Keratinocyte (primary cell): ENCODE data around the gene AGAP1. TPM values are rescaled to one million over a fixed set of nuclear protein-coding genes. Genes with fewer than 3 reads are reported as not detected.

ENCODE experiments used
- DNase-seq: peaks from one replicate; pipeline ENCODE4 v3.0.0-alpha.2; 2011; ENCODE audit warnings: low read depth, missing footprints, low spot score
- FAIRE-seq: peaks from 2 replicates; lab custom pipeline; 2011; peaks lifted over from hg19 to GRCh38; lab: Jason Lieb, UNC
- H2AFZ ChIP-seq: 2 replicates; pipeline ENCODE4 v1.6.0; 2012; ENCODE audit warnings: low read length, control low read depth, inconsistent platforms; ENCODE audit not compliant: control insufficient read depth
- H3K27ac ChIP-seq: 2 replicates; pipeline ENCODE4 v1.5.1; 2011; ENCODE audit warnings: low read length; ENCODE audit not compliant: control insufficient read depth, insufficient read depth
- H3K27me3 ChIP-seq: 3 replicates; pipeline ENCODE4 v1.6.0; 2011; ENCODE audit warnings: low read length; ENCODE audit not compliant: control insufficient read depth, insufficient read depth; ENCODE audit errors: extremely low read depth
- H3K36me3 ChIP-seq, 2 experiments: 2 replicates in 1 of 2; 3 replicates in 1 of 2; pipeline ENCODE4 v1.5.1; 2011; ENCODE audit warnings: low read length in 2 of 2, mild to moderate bottlenecking in 1 of 2; ENCODE audit not compliant: control insufficient read depth in 2 of 2, insufficient read depth in 2 of 2; ENCODE audit errors: extremely low read depth in 1 of 2
- H3K4me1 ChIP-seq: 3 replicates; pipeline ENCODE4 v1.5.1; 2011; ENCODE audit warnings: low read length; ENCODE audit not compliant: control insufficient read depth, insufficient read depth; ENCODE audit errors: extremely low read depth
- H3K4me2 ChIP-seq: 3 replicates; pipeline ENCODE4 v1.6.0; 2011; ENCODE audit warnings: low read depth, low read length; ENCODE audit not compliant: control insufficient read depth, insufficient read depth; ENCODE audit errors: extremely low read depth
- H3K4me3 ChIP-seq, 3 experiments: fragments of 200-600 bp in 1 of 3; sonication (generic) in 1 of 3; 2 replicates in 2 of 3; 3 replicates in 1 of 3; pipeline ENCODE4 v1.5.1; 2011 to 2016; ENCODE audit warnings: low read length in 3 of 3, mild to moderate bottlenecking in 3 of 3, control low read depth in 2 of 3, inconsistent platforms in 1 of 3, low read depth in 1 of 3, mixed read lengths in 1 of 3, mixed run types in 1 of 3, moderate library complexity in 1 of 3; ENCODE audit not compliant: control insufficient read depth in 2 of 3, insufficient read depth in 2 of 3; ENCODE audit errors: extremely low read depth in 1 of 3
- H3K79me2 ChIP-seq: 2 replicates; pipeline ENCODE4 v1.6.0; 2012; ENCODE audit warnings: low read length; ENCODE audit not compliant: control insufficient read depth, insufficient read depth
- H3K9ac ChIP-seq: 3 replicates; pipeline ENCODE4 v1.6.0; 2011; ENCODE audit warnings: low read length; ENCODE audit not compliant: control insufficient read depth, insufficient read depth; ENCODE audit errors: extremely low read depth
- H3K9me1 ChIP-seq: 3 replicates; pipeline ENCODE4 v1.6.0; 2011; ENCODE audit warnings: low read length; ENCODE audit not compliant: control insufficient read depth, insufficient read depth; ENCODE audit errors: extremely low read depth
- H3K9me3 ChIP-seq: 2 replicates; pipeline ENCODE4 v1.5.1; 2012; ENCODE audit warnings: low read depth, low read length; ENCODE audit not compliant: control insufficient read depth
- H4K20me1 ChIP-seq: 3 replicates; pipeline ENCODE4 v1.6.0; 2011; ENCODE audit warnings: low read length; ENCODE audit not compliant: control insufficient read depth, insufficient read depth; ENCODE audit errors: extremely low read depth
- CTCF ChIP-seq, 3 experiments: IDR thresholded peaks in 1 of 3; conservative IDR thresholded peaks in 1 of 3; optimal IDR thresholded peaks in 1 of 3; 2 replicates in 2 of 3; 3 replicates in 1 of 3; pipeline versions ENCODE3 to v1.5.1; 2011; ENCODE audit warnings: low read length in 3 of 3, mild to moderate bottlenecking in 3 of 3, moderate library complexity in 2 of 3, control low read depth in 1 of 3, inconsistent platforms in 1 of 3; ENCODE audit not compliant: insufficient read depth in 2 of 3; ENCODE audit errors: extremely low read depth in 1 of 3
- EZH2 ChIP-seq: IDR thresholded peaks from one replicate; pipeline ENCODE4 v1.6.1; 2012; ENCODE audit warnings: inconsistent platforms, mild to moderate bottlenecking, low read length, moderate library complexity
- dilution Hi-C: fragments of 300-500 bp; cut with MboI; formaldehyde crosslinking; loops from one replicate; pipeline ENCODE4 v1.7.0; 2020; ENCODE audit warnings: low sequenced_read_pairs; ENCODE audit not compliant: extremely low pct_ligation_motif_present
- polyA plus RNA-seq, 5 experiments: library from polyadenylated mRNA; depleted of rRNA in 3 of 5; stranded (reverse) in 3 of 5; stranded (forward) in 1 of 5; unstranded in 1 of 5; fragments of >200 nt; gene quantifications; 1 replicate in 1 of 5; 2 replicates in 3 of 5; 3 replicates in 1 of 5; pipeline versions ENCODE4 v1.2.1 to v1.2.3, GENCODE V29; 2011 to 2012; ENCODE audit warnings: missing spikeins in 2 of 5, low read depth in 1 of 5, low replicate concordance in 1 of 5

Gene AGAP1
- polyA plus RNA-seq, 1 donor (not counting 4 experiments of a cell fraction or from before 2014, with no cell fraction given) = 12.6 TPM

GRCh38 chr2:235958931-235959410 is 465.1 kb downstream of the AGAP1 start:
- Histone ChIP-seq H3K4me2 (no peak overlapping the region), H3K9me3 (no peaks in the 10 kb centered on the region), H3K79me2 (no peaks in the 10 kb centered on the region), H3K27ac (no peak overlapping the region), H3K9ac (no peak overlapping the region), H2AFZ (no peak overlapping the region), H3K27me3 (no peaks in the 10 kb centered on the region), H3K4me1 (no peaks in the 10 kb centered on the region), H3K4me3 (no peak overlapping the region), H3K9me1 (no peaks in the 10 kb centered on the region), H4K20me1 (no peaks in the 10 kb centered on the region), H3K36me3 (no peaks in the 10 kb centered on the region)
- FAIRE-seq = no peak
- dilution Hi-C loops = no loop called here
- no peak for DNase-seq
- TF ChIP-seq EZH2 = no peak
- TF ChIP-seq CTCF (optimal IDR thresholded peaks at IDR 0.05 in 1 of 3, IDR thresholded peaks at IDR 0.05 in 1 of 3, conservative IDR thresholded peaks at IDR 0.05 in 1 of 3; ENCODE audit: extremely low read depth in 1 of 3, insufficient read depth in 2 of 3, low read length in 3 of 3) = no peak

GRCh38 chr2:235960011-235960715 is 466.3 kb downstream of the AGAP1 start:
- Histone ChIP-seq H3K36me3 (no peaks in the 10 kb centered on the region), H3K4me2 (no peak overlapping the region), H3K79me2 (no peaks in the 10 kb centered on the region), H3K9me1 (no peaks in the 10 kb centered on the region), H3K4me3 (no peak overlapping the region), H3K4me1 (no peaks in the 10 kb centered on the region), H2AFZ (no peak overlapping the region), H3K9me3 (no peaks in the 10 kb centered on the region), H3K27me3 (no peaks in the 10 kb centered on the region), H4K20me1 (no peaks in the 10 kb centered on the region), H3K9ac (no peak overlapping the region), H3K27ac (no peak overlapping the region)
- dilution Hi-C loops = no loop called here
- no peak for TF ChIP-seq EZH2
- TF ChIP-seq CTCF (optimal IDR thresholded peaks at IDR 0.05 in 1 of 3, IDR thresholded peaks at IDR 0.05 in 1 of 3, conservative IDR thresholded peaks at IDR 0.05 in 1 of 3; ENCODE audit: extremely low read depth in 1 of 3, insufficient read depth in 2 of 3, low read length in 3 of 3) = no peak
- DNase-seq = no peak
- no peak for FAIRE-seq
